HepG2 (cell line): Measurements from ENCODE around the gene SLC22A31. TPM values are rescaled to one million over a fixed set of nuclear protein-coding genes. Genes with fewer than 3 reads are reported as not detected.

Experiments
- JUNB ChIP-seq: sonication (generic); formaldehyde crosslinking; IDR thresholded peaks from 2 replicates; pipeline ENCODE4 v1.8.0; 2022; ENCODE audit warnings: missing genetic modification reagents, mild to moderate bottlenecking, borderline replicate concordance
- NRL ChIP-seq: sonication (generic); formaldehyde crosslinking; IDR thresholded peaks from 2 replicates; pipeline ENCODE4 v1.5.0; 2020; ENCODE audit warnings: missing genetic modification reagents, mild to moderate bottlenecking, moderate library complexity, borderline replicate concordance
- SAFB2 ChIP-seq: sonication (generic); formaldehyde crosslinking; IDR thresholded peaks from 2 replicates; pipeline ENCODE4 v1.5.1; 2020; ENCODE audit warnings: missing genetic modification reagents, low read depth, mild to moderate bottlenecking, borderline replicate concordance
- ZFP41 ChIP-seq: sonication (generic); formaldehyde crosslinking; IDR thresholded peaks from 2 replicates; pipeline ENCODE4 v1.4.0; 2020; ENCODE audit warnings: mild to moderate bottlenecking, missing genetic modification reagents, borderline replicate concordance
- ZNF552 ChIP-seq: sonication (generic); formaldehyde crosslinking; IDR thresholded peaks from 2 replicates; pipeline ENCODE4 v1.9.0; 2022; ENCODE audit warnings: missing genetic modification reagents, mild to moderate bottlenecking, borderline replicate concordance
- ZNF629 ChIP-seq: sonication (generic); formaldehyde crosslinking; conservative IDR thresholded peaks from 2 replicates; pipeline ENCODE4 v1.5.0; 2020; ENCODE audit warnings: missing genetic modification reagents
- ZSCAN31 ChIP-seq: sonication (generic); formaldehyde crosslinking; IDR thresholded peaks from 2 replicates; pipeline ENCODE4 v1.5.0; 2020; ENCODE audit warnings: low read depth, mild to moderate bottlenecking, missing genetic modification reagents
- polyA plus RNA-seq, 8 experiments: library from polyadenylated mRNA; depleted of rRNA in 3 of 8; stranded (reverse) in 7 of 8; unstranded in 1 of 8; fragments of >200 nt; fragmentation: Illumina TruSeq in 4 of 8; extraction: Trizol in 4 of 8; gene quantifications; 2 replicates each; pipeline versions ENCODE4 v1.2.1 to v1.2.3, GENCODE V29; 2011 to 2016; ENCODE audit warnings: low read depth in 4 of 8, missing spikeins in 1 of 8, mixed read lengths in 1 of 8; ENCODE audit not compliant: insufficient read depth in 1 of 8
- total RNA-seq, 5 experiments: library from RNA; depleted of rRNA; stranded (reverse); fragments of >200 nt; fragmentation: Illumina TruSeq; extraction: Trizol; gene quantifications; 2 replicates each; pipeline ENCODE4 v1.2.3, GENCODE V29; 2016; ENCODE audit warnings: low read depth in 1 of 5
- TF ChIP-seq, protein P1 (sequence below), 2 experiments: sonication (generic) in 1 of 2; formaldehyde crosslinking in 1 of 2; IDR thresholded peaks; 2 replicates each; pipeline versions ENCODE4 v1.4.0 to v1.6.1; 2016 to 2020; ENCODE audit warnings: borderline replicate concordance in 1 of 2, low read depth in 1 of 2, mild to moderate bottlenecking in 1 of 2, missing genetic modification reagents in 1 of 2
- TF ChIP-seq, protein P2 (sequence below): sonication (generic); formaldehyde crosslinking; IDR thresholded peaks from 2 replicates; pipeline ENCODE4 v1.5.0; 2020; ENCODE audit warnings: missing genetic modification reagents
- TF ChIP-seq, protein P3 (sequence below): sonication (generic); formaldehyde crosslinking; IDR thresholded peaks from 2 replicates; pipeline ENCODE4 v1.8.1; 2023; ENCODE audit warnings: mild to moderate bottlenecking, missing genetic modification reagents, borderline replicate concordance
- TF ChIP-seq, protein P4 (sequence below): sonication (generic); formaldehyde crosslinking; IDR thresholded peaks from 2 replicates; pipeline ENCODE4 v1.4.0; 2020; ENCODE audit warnings: mild to moderate bottlenecking, missing genetic modification reagents
- TF ChIP-seq, protein P5 (sequence below): sonication (generic); formaldehyde crosslinking; IDR thresholded peaks from 2 replicates; pipeline ENCODE4 v1.4.0; 2020; ENCODE audit warnings: mild to moderate bottlenecking, missing genetic modification reagents
- TF ChIP-seq, protein P6 (sequence below): sonication (generic); formaldehyde crosslinking; IDR thresholded peaks from 2 replicates; pipeline ENCODE4 v1.5.0; 2020; ENCODE audit warnings: mild to moderate bottlenecking, missing genetic modification reagents, borderline replicate concordance

The SLC22A31 gene
- total and polyA plus RNA-seq, 2 of the 13 experiments (the other 11 are each of a cell fraction or from before 2014, with no cell fraction given) = 67.3 to 83.3 TPM

DNA sequence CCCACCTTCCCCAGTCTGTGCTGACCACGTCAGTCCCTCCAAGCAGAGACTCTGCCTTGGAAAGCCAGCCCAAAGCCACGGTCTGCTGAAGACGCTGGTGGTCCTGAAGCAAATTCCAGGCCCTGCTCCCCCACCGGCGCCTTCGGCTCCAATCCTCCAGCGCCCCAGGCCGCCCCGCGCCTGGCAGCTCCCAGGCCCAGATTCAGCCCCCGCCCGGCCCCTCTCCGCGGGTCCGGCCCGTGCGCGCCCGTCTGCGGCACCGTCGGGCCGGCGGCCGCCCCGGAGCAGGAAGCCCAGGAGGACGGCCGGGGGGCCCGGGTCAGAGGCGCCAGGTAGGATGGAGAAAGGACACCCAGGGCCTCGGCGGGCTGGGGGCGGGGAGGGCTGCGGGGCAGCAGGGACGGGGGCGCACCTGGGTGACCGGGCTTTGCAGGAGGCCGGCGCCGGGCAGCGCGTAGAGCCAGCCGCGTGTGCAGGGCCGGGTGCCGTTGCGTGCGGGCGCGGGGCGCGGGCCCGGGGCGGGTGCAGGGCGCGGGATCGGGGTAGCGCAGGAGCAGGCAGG, 594 bp upstream of the SLC22A31 start (continued):
- TF ChIP-seq, protein P1, sequence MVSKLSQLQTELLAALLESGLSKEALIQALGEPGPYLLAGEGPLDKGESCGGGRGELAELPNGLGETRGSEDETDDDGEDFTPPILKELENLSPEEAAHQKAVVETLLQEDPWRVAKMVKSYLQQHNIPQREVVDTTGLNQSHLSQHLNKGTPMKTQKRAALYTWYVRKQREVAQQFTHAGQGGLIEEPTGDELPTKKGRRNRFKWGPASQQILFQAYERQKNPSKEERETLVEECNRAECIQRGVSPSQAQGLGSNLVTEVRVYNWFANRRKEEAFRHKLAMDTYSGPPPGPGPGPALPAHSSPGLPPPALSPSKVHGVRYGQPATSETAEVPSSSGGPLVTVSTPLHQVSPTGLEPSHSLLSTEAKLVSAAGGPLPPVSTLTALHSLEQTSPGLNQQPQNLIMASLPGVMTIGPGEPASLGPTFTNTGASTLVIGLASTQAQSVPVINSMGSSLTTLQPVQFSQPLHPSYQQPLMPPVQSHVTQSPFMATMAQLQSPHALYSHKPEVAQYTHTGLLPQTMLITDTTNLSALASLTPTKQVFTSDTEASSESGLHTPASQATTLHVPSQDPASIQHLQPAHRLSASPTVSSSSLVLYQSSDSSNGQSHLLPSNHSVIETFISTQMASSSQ (IDR thresholded peaks at IDR 0.05; ENCODE audit: low read depth) = no peak
- TF ChIP-seq, protein P1 (CRISPR knock-in tag; IDR thresholded peaks at IDR 0.05; ENCODE audit: borderline replicate concordance) = no peak; the same call in 1 of the 2 replicates
- TF ChIP-seq ZNF552 (CRISPR knock-in tag) (0 out of 2 replicates have a peak, but pooled peaks have one; percentile 21), ZSCAN31 (CRISPR knock-in tag) (no peak), NRL (CRISPR knock-in tag) (no peak), ZNF629 (CRISPR knock-in tag) (no peak), SAFB2 (CRISPR knock-in tag) (no peak; the same call in 1 of the 2 replicates), ZFP41 (no peak), JUNB (CRISPR knock-in tag) (no peak)
- TF ChIP-seq, protein P2, sequence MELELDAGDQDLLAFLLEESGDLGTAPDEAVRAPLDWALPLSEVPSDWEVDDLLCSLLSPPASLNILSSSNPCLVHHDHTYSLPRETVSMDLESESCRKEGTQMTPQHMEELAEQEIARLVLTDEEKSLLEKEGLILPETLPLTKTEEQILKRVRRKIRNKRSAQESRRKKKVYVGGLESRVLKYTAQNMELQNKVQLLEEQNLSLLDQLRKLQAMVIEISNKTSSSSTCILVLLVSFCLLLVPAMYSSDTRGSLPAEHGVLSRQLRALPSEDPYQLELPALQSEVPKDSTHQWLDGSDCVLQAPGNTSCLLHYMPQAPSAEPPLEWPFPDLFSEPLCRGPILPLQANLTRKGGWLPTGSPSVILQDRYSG (CRISPR knock-in tag) = no peak
- TF ChIP-seq, protein P3, sequence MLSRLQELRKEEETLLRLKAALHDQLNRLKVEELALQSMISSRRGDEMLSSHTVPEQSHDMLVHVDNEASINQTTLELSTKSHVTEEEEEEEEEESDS = no peak
- TF ChIP-seq, protein P4, sequence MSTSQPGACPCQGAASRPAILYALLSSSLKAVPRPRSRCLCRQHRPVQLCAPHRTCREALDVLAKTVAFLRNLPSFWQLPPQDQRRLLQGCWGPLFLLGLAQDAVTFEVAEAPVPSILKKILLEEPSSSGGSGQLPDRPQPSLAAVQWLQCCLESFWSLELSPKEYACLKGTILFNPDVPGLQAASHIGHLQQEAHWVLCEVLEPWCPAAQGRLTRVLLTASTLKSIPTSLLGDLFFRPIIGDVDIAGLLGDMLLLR (CRISPR knock-in tag) = peak; percentile 16; the same call in 1 of the 2 replicates
- TF ChIP-seq, protein P5, sequence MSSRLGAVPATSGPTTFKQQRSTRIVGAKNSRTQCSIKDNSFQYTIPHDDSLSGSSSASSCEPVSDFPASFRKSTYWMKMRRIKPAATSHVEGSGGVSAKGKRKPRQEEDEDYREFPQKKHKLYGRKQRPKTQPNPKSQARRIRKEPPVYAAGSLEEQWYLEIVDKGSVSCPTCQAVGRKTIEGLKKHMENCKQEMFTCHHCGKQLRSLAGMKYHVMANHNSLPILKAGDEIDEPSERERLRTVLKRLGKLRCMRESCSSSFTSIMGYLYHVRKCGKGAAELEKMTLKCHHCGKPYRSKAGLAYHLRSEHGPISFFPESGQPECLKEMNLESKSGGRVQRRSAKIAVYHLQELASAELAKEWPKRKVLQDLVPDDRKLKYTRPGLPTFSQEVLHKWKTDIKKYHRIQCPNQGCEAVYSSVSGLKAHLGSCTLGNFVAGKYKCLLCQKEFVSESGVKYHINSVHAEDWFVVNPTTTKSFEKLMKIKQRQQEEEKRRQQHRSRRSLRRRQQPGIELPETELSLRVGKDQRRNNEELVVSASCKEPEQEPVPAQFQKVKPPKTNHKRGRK = no peak
- TF ChIP-seq, protein P6, sequence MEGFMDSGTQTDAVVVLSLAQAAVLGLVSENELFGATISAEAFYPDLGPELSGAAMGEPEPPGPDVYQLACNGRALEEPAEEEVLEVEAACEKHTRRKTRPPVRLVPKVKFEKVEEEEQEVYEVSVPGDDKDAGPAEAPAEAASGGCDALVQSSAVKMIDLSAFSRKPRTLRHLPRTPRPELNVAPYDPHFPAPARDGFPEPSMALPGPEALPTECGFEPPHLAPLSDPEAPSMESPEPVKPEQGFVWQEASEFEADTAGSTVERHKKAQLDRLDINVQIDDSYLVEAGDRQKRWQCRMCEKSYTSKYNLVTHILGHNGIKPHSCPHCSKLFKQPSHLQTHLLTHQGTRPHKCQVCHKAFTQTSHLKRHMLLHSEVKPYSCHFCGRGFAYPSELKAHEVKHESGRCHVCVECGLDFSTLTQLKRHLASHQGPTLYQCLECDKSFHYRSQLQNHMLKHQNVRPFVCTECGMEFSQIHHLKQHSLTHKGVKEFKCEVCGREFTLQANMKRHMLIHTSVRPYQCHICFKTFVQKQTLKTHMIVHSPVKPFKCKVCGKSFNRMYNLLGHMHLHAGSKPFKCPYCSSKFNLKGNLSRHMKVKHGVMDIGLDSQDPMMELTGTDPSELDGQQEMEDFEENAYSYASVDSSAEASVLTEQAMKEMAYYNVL = no peak
